Fibroblast of skin of left biceps (primary cell): Measurements from ENCODE around the gene SMCO2.

ENCODE experiments used
- DNase-seq, 2 experiments: peaks; one replicate each; pipeline ENCODE4 v3.0.0-alpha.2; 2013; ENCODE audit warnings: low read depth in 2 of 2

The SMCO2 gene

DNA sequence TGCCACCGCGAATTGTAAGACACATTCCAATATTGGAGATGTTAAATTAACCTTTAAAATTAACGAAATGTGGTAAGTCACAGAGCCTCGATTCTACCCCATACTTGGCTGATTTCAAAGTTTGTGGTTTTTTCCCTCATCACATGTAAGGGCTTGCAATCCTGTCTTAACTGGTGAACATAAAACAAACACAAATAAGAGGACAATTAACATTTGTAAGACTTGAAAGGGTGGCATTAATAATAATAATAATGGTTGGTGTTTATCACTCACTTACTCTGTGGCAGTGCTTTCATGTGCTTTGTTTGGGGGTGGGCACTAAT is 104.1 kb downstream of the SMCO2 start:
- DNase-seq: no peak

DNA sequence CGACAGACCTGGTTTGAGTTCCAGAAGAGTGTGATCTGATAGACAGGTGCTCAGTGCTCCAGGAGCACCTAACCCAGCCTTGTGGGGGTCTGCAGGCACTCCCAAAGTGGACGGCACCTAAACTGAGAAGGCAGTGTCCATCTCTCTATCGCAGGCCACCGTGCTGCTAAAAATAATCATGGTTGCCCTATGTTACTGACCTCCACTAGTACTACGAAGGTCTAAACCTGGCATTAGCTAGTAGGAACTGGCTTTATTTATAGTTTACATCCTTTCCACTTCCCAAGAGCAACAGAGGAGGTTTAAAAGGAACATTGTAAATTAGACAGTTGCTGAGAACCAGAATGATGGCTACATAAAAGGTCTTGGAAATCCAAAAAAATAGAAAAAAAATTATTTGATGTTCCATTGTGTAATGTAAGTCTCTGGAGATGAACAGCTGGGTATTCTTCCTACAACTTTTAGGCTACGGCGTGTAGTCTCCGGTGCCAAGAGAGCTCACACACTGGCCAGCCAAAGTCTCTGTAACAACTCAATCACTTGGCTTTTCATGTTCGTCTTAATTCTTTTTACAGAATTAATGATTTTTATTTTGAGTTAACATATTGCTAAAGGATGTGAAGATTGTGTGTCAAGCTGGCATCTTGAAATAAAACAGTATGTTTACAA is 104.8 kb downstream of the SMCO2 start:
- DNase-seq: no peak
